Fibroblast of the aortic adventitia (primary cell): ENCODE measurements around the gene LUZP1. TPM values are rescaled to one million over a fixed set of nuclear protein-coding genes. Genes with fewer than 3 reads are reported as not detected.
A peak's percentile ranks its signal among the peaks of the same experiment; 100 is the strongest.

Experiments
- DNase-seq: peaks from one replicate; pipeline ENCODE4 v3.0.0-alpha.2; 2010; ENCODE audit warnings: low read depth
- H3K4me3 ChIP-seq: 2 replicates; pipeline ENCODE4 v1.5.1; 2011; ENCODE audit warnings: low read depth, mild to moderate bottlenecking, control low read depth, low read length, moderate library complexity
- CTCF ChIP-seq: IDR thresholded peaks from 2 replicates; pipeline ENCODE4 v1.5.1; 2011; ENCODE audit warnings: mild to moderate bottlenecking, low read length, control low read depth, inconsistent platforms; ENCODE audit not compliant: insufficient read depth
- small RNA-seq: library from RNA; depleted of rRNA; stranded (forward); fragments of <200 nt; gene quantifications from one replicate; pipeline ENCODE3, GENCODE V24; 2012
- total RNA-seq: library from RNA; depleted of rRNA; stranded (reverse); fragments of >200 nt; gene quantifications from 2 replicates; pipeline ENCODE4 v1.2.3, GENCODE V29; 2012; ENCODE audit warnings: low replicate concordance

The LUZP1 gene
- total RNA-seq, 1 donor, result 26.2 TPM

- no peak overlapping the region for H3K4me3 ChIP-seq
- no peak for DNase-seq
- no peak for TF ChIP-seq CTCF
Observed at GRCh38 chr1:23039308-23039826, 129.3 kb downstream of the LUZP1 start.

GRCh38 chr1:23037081-23037740 lies 131.4 kb downstream of the LUZP1 start:
- no peak for TF ChIP-seq CTCF
- DNase-seq, result peak; percentile 25

GRCh38 chr1:23035823-23036452 lies 132.7 kb downstream of the LUZP1 start:
- no peak overlapping the region for H3K4me3 ChIP-seq
- no peak for TF ChIP-seq CTCF
- DNase-seq, result no peak

More at GRCh38 chr1:23037081-23037740, 131.4 kb downstream of the LUZP1 start:
- no peak overlapping the region for H3K4me3 ChIP-seq

Small RNA genes within 50 kb of the gene (small RNA-seq; reads per million reads assigned to genes)
- gene MIR3115, result not detected
- not detected for gene MIR4419A
- not detected for gene RNU6-135P
- gene RNU6-514P, result not detected

Other genes starting within 250 kb of the LUZP1 start
- not detected in 2 replicates for gene LACTBL1, start 196.0 kb downstream of the LUZP1 start, total RNA-seq
- gene TEX46, start 153.0 kb downstream of the LUZP1 start, total RNA-seq, result not detected in 2 replicates
- gene KDM1A, start 149.4 kb downstream of the LUZP1 start, total RNA-seq, result 60.3 and 104 TPM in 2 replicates
- not detected in 2 replicates for gene HTR1D, start 48.6 kb upstream of the LUZP1 start, total RNA-seq
- 83.4 and 182 TPM in 2 replicates for gene HNRNPR, start 175.4 kb upstream of the LUZP1 start, total RNA-seq
- 30.5 and 115 TPM in 2 replicates for gene ZNF436, start 201.0 kb upstream of the LUZP1 start, total RNA-seq